GM18520 (cell line): ENCODE results near the gene SMIM20.
A peak's percentile ranks its signal among the peaks of the same experiment; 100 is the strongest.
"Not testable (repeated sequence)": the region's sequence is repeated elsewhere in the genome, so short reads cannot be mapped to it uniquely, and the experiment has no call there.

Source experiments
- ATAC-seq: cut with Tn5 transposase; IDR thresholded peaks from one replicate; pipeline ENCODE4 v1.9.1; 2021; ENCODE audit not compliant: unreplicated experiment

Gene SMIM20

GRCh38 chr4:25890571-25891485 lies 23.2 kb upstream of the SMIM20 start:
- no peak for ATAC-seq

GRCh38 chr4:25892796-25893195 lies 21.2 kb upstream of the SMIM20 start:
- no peak for ATAC-seq

GRCh38 chr4:25896776-25897539 lies 17.1 kb upstream of the SMIM20 start:
- ATAC-seq, result no peak

- no peak for ATAC-seq
Observed at GRCh38 chr4:25900310-25900709, 13.7 kb upstream of the SMIM20 start.

- no peak for ATAC-seq
Observed at GRCh38 chr4:25901030-25901430, 13.0 kb upstream of the SMIM20 start.

- ATAC-seq, result no peak
Observed at GRCh38 chr4:25903900-25904747, 9.9 kb upstream of the SMIM20 start.

GRCh38 chr4:25904748-25905082 lies 9.3 kb upstream of the SMIM20 start:
- ATAC-seq, result no peak

- ATAC-seq, result no peak
Observed at GRCh38 chr4:25905371-25905770, 8.6 kb upstream of the SMIM20 start.

- not testable (repeated sequence) for ATAC-seq
Observed at GRCh38 chr4:25906113-25906512, 7.9 kb upstream of the SMIM20 start.

GRCh38 chr4:25908491-25908901 lies 5.5 kb upstream of the SMIM20 start:
- ATAC-seq, result no peak

- ATAC-seq, result no peak
Observed at GRCh38 chr4:25911356-25911755, 2.7 kb upstream of the SMIM20 start.

- no peak for ATAC-seq
Observed at GRCh38 chr4:25913056-25913850, 767 bp upstream of the SMIM20 start.

GRCh38 chr4:25914670-25915352 lies 791 bp downstream of the SMIM20 start:
- peak; percentile 15 for ATAC-seq

GRCh38 chr4:25915353-25915705 lies 1.3 kb downstream of the SMIM20 start:
- no peak for ATAC-seq

- no peak for ATAC-seq
Observed at GRCh38 chr4:25916870-25917269, 2.9 kb downstream of the SMIM20 start.

GRCh38 chr4:25919676-25920075 lies 5.7 kb downstream of the SMIM20 start:
- ATAC-seq, result no peak

GRCh38 chr4:25921922-25922321 lies 7.9 kb downstream of the SMIM20 start:
- no peak for ATAC-seq

- ATAC-seq, result no peak
Observed at GRCh38 chr4:25922812-25923369, 8.9 kb downstream of the SMIM20 start.

- no peak for ATAC-seq
Observed at GRCh38 chr4:25923745-25924144, 9.7 kb downstream of the SMIM20 start.
